Measurements from ENCODE around the gene CEP135.

- TF ChIP-seq CTCF (optimal IDR thresholded peaks at IDR 0.05 in 1 of 3, IDR thresholded peaks at IDR 0.05 in 1 of 3, conservative IDR thresholded peaks at IDR 0.05 in 1 of 3; ENCODE audit: extremely low read depth in 1 of 3, insufficient read depth in 2 of 3, low read length in 3 of 3) = no peak
- no peak for TF ChIP-seq EZH2 (IDR thresholded peaks at IDR 0.05; ENCODE audit: low read length)
Measured at GRCh38 chr4:56078866-56079265, 130.1 kb downstream of the CEP135 start.

Data from keratinocyte (primary cell).